Cerebellar cortex (tissue), 1 donor: ENCODE data around the gene VEGFA.

Experiments
- DNase-seq: peaks from one replicate; pipeline ENCODE4 v3.0.0-alpha.2; 2015; ENCODE audit warnings: low spot score

The VEGFA gene

GRCh38 chr6:43785220-43785752 is 15.3 kb downstream of the VEGFA start:
- DNase-seq = no peak

- no peak for DNase-seq
Measured at GRCh38 chr6:43785904-43786303, 15.9 kb downstream of the VEGFA start.

GRCh38 chr6:43786664-43787329 is 16.8 kb downstream of the VEGFA start:
- DNase-seq = no peak

GRCh38 chr6:43788301-43788700 is 18.3 kb downstream of the VEGFA start:
- DNase-seq = no peak

DNA sequence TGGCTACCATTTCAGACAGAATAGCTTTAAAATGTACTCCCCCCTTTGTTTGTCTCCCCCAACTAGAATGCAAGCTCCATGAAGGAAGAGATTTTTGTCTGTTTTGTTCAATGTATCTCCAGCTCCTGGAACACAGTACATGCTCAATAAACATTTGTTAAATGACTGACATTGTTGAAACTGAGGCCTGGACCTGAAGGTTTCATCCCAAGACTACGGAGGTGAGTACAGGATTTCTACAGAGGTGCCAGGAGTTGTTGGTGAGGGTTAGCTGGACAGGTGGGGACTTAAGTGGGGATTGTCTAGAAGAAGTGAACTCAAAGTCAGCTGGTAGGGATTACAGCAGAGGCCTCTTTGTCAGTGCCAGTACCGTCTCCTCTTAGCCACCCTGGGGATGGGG is 19.4 kb downstream of the VEGFA start:
- DNase-seq = no peak

GRCh38 chr6:43790031-43790430 is 20.0 kb downstream of the VEGFA start:
- no peak for DNase-seq

GRCh38 chr6:43791745-43792422 is 21.9 kb downstream of the VEGFA start:
- no peak for DNase-seq

GRCh38 chr6:43793154-43793874 is 23.3 kb downstream of the VEGFA start:
- no peak for DNase-seq

DNA sequence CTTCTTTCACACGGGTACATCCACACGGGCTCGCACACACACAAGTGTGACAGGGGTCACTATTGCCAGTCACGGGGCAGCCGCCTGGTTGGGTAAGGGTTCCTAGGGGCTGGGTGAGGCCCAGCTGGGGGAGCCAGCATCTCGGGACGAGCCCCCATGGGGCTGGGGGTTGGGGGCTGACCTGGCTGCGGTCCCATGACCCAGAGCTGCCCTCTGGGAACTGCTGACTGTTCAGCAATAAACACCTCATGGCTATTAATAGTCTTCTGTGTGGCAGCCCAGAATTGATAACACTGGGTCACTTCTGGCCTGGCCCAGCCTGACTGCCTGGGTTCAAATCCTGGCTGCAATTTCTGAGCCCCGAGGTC is 23.8 kb downstream of the VEGFA start:
- no peak for DNase-seq

- no peak for DNase-seq
Measured at GRCh38 chr6:43795421-43795820, 25.4 kb downstream of the VEGFA start.

GRCh38 chr6:43796168-43796567 is 26.2 kb downstream of the VEGFA start:
- no peak for DNase-seq

- DNase-seq = no peak
Measured at GRCh38 chr6:43796903-43797890, 27.2 kb downstream of the VEGFA start.

- no peak for DNase-seq
Measured at GRCh38 chr6:43797919-43798318, 27.9 kb downstream of the VEGFA start.

DNA sequence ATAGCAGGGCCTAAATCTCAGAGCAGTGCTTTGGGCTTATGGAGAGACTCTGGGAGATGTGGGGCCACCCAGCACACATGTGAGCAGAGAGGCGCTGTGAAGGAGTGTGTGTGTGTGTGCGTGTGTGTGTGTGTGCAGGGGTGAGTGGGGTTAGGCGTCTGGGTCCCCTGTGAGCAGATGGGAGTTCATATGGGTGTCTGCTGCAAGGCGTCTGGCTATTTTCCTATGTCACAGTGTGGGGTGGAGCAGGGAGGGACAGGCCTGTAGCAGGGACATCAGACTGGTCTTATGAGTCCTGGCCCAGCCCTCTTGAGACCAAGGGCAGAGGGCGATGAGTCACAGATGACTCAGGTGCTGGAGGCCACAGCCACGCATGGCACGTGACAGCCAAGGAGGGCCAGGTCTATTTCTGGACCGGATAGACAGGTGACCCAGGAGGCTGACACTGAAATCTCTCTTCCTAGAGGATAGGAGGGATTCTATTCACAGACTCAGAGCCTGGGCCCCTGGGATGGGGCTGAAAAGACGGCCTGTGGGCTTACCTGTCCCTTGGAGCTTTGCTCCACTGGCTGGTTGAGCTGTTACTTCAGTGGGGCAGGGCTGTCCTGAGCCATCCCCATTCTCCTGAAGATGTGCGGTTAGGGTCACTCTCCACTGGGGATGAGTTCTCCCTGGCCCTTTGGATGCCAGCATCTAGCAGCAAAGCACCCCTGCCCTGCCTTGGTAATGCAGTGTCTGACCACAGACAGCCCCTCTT is 28.9 kb downstream of the VEGFA start:
- DNase-seq = peak; percentile 42

GRCh38 chr6:43799551-43800297 is 29.7 kb downstream of the VEGFA start:
- no peak for DNase-seq

- DNase-seq = no peak
Measured at GRCh38 chr6:43800298-43800623, 30.2 kb downstream of the VEGFA start.

GRCh38 chr6:43800746-43801494 is 30.9 kb downstream of the VEGFA start:
- peak; percentile 69 for DNase-seq

- peak; percentile 77 for DNase-seq
Measured at GRCh38 chr6:43801495-43802181, 31.6 kb downstream of the VEGFA start.
